Hepatocyte (in vitro differentiated cells): ENCODE measurements around the gene RIF1. TPM values are rescaled to one million over a fixed set of nuclear protein-coding genes. Genes with fewer than 3 reads are reported as not detected.

ENCODE experiments used
- DNase-seq: peaks from one replicate; pipeline ENCODE4 v3.0.0-alpha.2; 2016; ENCODE audit warnings: low spot score
- H2AFZ ChIP-seq: fragments of 200-600 bp; sonication (generic); 2 replicates; pipeline ENCODE4 v1.6.0; 2016; ENCODE audit warnings: antibody characterized with exemption, mild to moderate bottlenecking
- H3K27ac ChIP-seq: fragments of 200-600 bp; sonication (generic); 2 replicates; pipeline ENCODE4 v1.5.1; 2016; ENCODE audit warnings: mild to moderate bottlenecking
- H3K27me3 ChIP-seq: fragments of 200-600 bp; sonication (generic); 2 replicates; pipeline ENCODE4 v1.6.1; 2016
- H3K36me3 ChIP-seq: fragments of 200-600 bp; sonication (generic); replicated peaks from 2 replicates; pipeline ENCODE4 v1.5.1; 2016; ENCODE audit warnings: low read depth; ENCODE audit not compliant: insufficient read depth
- H3K4me1 ChIP-seq: fragments of 200-600 bp; sonication (generic); 2 replicates; pipeline ENCODE4 v1.5.1; 2016; ENCODE audit warnings: mild to moderate bottlenecking, moderate library complexity; ENCODE audit not compliant: insufficient read depth
- H3K4me2 ChIP-seq: fragments of 200-600 bp; sonication (generic); 2 replicates; pipeline ENCODE4 v1.6.0; 2016
- H3K4me3 ChIP-seq: fragments of 200-600 bp; sonication (generic); 2 replicates; pipeline ENCODE4 v1.5.1; 2016; ENCODE audit warnings: mild to moderate bottlenecking
- H3K79me2 ChIP-seq: fragments of 200-600 bp; sonication (generic); 2 replicates; pipeline ENCODE4 v1.6.0; 2017; ENCODE audit warnings: mild to moderate bottlenecking
- H3K9me2 ChIP-seq: fragments of 200-600 bp; sonication (generic); replicated peaks from 2 replicates; pipeline ENCODE4 v1.6.0; 2017; ENCODE audit warnings: mild to moderate bottlenecking; ENCODE audit not compliant: insufficient read depth
- H3K9me3 ChIP-seq: fragments of 200-600 bp; sonication (generic); 2 replicates; pipeline ENCODE4 v1.5.1; 2016; ENCODE audit warnings: low read depth, mild to moderate bottlenecking
- H4K20me1 ChIP-seq: fragments of 200-600 bp; sonication (generic); 2 replicates; pipeline ENCODE4 v1.6.0; 2016; ENCODE audit warnings: mild to moderate bottlenecking; ENCODE audit not compliant: insufficient read depth, poor library complexity, severe bottlenecking
- CTCF ChIP-seq: fragments of 200-600 bp; sonication (generic); IDR thresholded peaks from 2 replicates; pipeline ENCODE4 v1.5.1; 2016; ENCODE audit warnings: antibody characterized with exemption, mild to moderate bottlenecking; ENCODE audit not compliant: poor library complexity
- EZH2 ChIP-seq: fragments of 200-600 bp; sonication (generic); IDR thresholded peaks from 2 replicates; pipeline ENCODE4 v1.6.1; 2016; ENCODE audit warnings: antibody characterized with exemption, mild to moderate bottlenecking, borderline replicate concordance
- EZH2phosphoT487 ChIP-seq: fragments of 200-600 bp; sonication (generic); IDR thresholded peaks from one replicate; pipeline ENCODE4 v1.6.1; 2018; ENCODE audit warnings: antibody characterized with exemption, mild to moderate bottlenecking, low read depth, moderate library complexity; ENCODE audit not compliant: unreplicated experiment, severe bottlenecking
- WGBS: methylation state at CpG from one replicate; pipeline ENCODE4 v1.1.6; 2016; ENCODE audit warnings: low lambda C conversion rate; ENCODE audit errors: missing lambda C conversion rate; 5-methylcytosine and 5-hydroxymethylcytosine counted together
- polyA plus RNA-seq: library from polyadenylated mRNA; unstranded; fragments of >200 nt; fragmentation: Nextera tagmentation; extraction: Ambion mirVana; gene quantifications from 2 replicates; pipeline ENCODE4 v1.2.1, GENCODE V29; 2016
- total RNA-seq: library from RNA; depleted of rRNA; stranded (reverse); fragments of >200 nt; gene quantifications from 2 replicates; pipeline ENCODE4 v1.2.3, GENCODE V29; 2014

Gene RIF1
- total and polyA plus RNA-seq, 2 experiments from 2014 or later, result 12.7 to 30.8 TPM

- no peaks in the 10 kb centered on the region for H3K36me3 ChIP-seq
Measured at GRCh38 chr2:151506170-151506569, 96.5 kb downstream of the RIF1 start.

GRCh38 chr2:151508519-151508918, 98.8 kb downstream of the RIF1 start:
- Histone ChIP-seq H4K20me1 (no peaks in the 10 kb centered on the region), H3K27me3 (no peaks in the 10 kb centered on the region), H2AFZ (no peak overlapping the region), H3K79me2 (no peaks in the 10 kb centered on the region), H3K4me2 (no peak overlapping the region), H3K9me2 (no peaks in the 10 kb centered on the region), H3K36me3 (no peaks in the 10 kb centered on the region), H3K27ac (no peak overlapping the region), H3K4me1 (no peaks in the 10 kb centered on the region), H3K4me3 (no peak overlapping the region), H3K9me3 (no peaks in the 10 kb centered on the region)
- no peak for DNase-seq
- 84% methylated on average over 3 of the region's 3 CpGs for WGBS
- TF ChIP-seq EZH2 (no peak), EZH2phosphoT487 (no peak), CTCF (no peak)

More at GRCh38 chr2:151506170-151506569, 96.5 kb downstream of the RIF1 start:
- no peaks in the 10 kb centered on the region for H3K9me2 ChIP-seq
- H3K9me3 ChIP-seq, result no peaks in the 10 kb centered on the region
- H4K20me1 ChIP-seq, result no peaks in the 10 kb centered on the region
- no peak for TF ChIP-seq EZH2
- TF ChIP-seq EZH2phosphoT487, result no peak
- TF ChIP-seq CTCF, result no peak
- H2AFZ ChIP-seq, result no peak overlapping the region
- H3K4me2 ChIP-seq, result no peak overlapping the region
- no peaks in the 10 kb centered on the region for H3K4me1 ChIP-seq
- no peaks in the 10 kb centered on the region for H3K27me3 ChIP-seq
- H3K79me2 ChIP-seq, result no peaks in the 10 kb centered on the region
- no peak overlapping the region for H3K4me3 ChIP-seq
- no peak for DNase-seq
- no peak overlapping the region for H3K27ac ChIP-seq
- WGBS, result 98% methylated on average over 4 of the region's 4 CpGs

GRCh38 chr2:151518802-151519201, 109.1 kb downstream of the RIF1 start:
- no peak overlapping the region for H3K4me3 ChIP-seq
- H3K9me3 ChIP-seq, result no peaks in the 10 kb centered on the region
- no peaks in the 10 kb centered on the region for H3K27me3 ChIP-seq
- H4K20me1 ChIP-seq, result no peaks in the 10 kb centered on the region
- no peaks in the 10 kb centered on the region for H3K79me2 ChIP-seq
- no peaks in the 10 kb centered on the region for H3K9me2 ChIP-seq
- no peak for DNase-seq
- no peaks in the 10 kb centered on the region for H3K4me1 ChIP-seq
- no peak overlapping the region for H3K4me2 ChIP-seq
- TF ChIP-seq EZH2 (no peak), EZH2phosphoT487 (no peak), CTCF (no peak)
- H2AFZ ChIP-seq, result no peak overlapping the region
- no peak overlapping the region for H3K27ac ChIP-seq
- WGBS, result 85% methylated on average over 3 of the region's 3 CpGs
- no peaks in the 10 kb centered on the region for H3K36me3 ChIP-seq

- Histone ChIP-seq H2AFZ (no peak overlapping the region), H3K4me1 (no peaks in the 10 kb centered on the region)
Measured at GRCh38 chr2:151520976-151521375, 111.3 kb downstream of the RIF1 start.

More at GRCh38 chr2:151520976-151521375, 111.3 kb downstream of the RIF1 start:
- H4K20me1 ChIP-seq, result no peaks in the 10 kb centered on the region
- no peak overlapping the region for H3K4me2 ChIP-seq
- no peak overlapping the region for H3K4me3 ChIP-seq
- DNase-seq, result no peak
- no peaks in the 10 kb centered on the region for H3K36me3 ChIP-seq
- 59% methylated on average over 1 of the region's 1 CpG for WGBS
- H3K9me2 ChIP-seq, result no peaks in the 10 kb centered on the region
- no peaks in the 10 kb centered on the region for H3K79me2 ChIP-seq
- TF ChIP-seq CTCF, result no peak
- TF ChIP-seq EZH2, result no peak
- no peak for TF ChIP-seq EZH2phosphoT487
- H3K27ac ChIP-seq, result no peak overlapping the region
- H3K9me3 ChIP-seq, result no peaks in the 10 kb centered on the region
- no peaks in the 10 kb centered on the region for H3K27me3 ChIP-seq
